A172 (cell line): ENCODE results near the gene TSPAN33. TPM values are rescaled to one million over a fixed set of nuclear protein-coding genes. Genes with fewer than 3 reads are reported as not detected.
A peak's percentile ranks its signal among the peaks of the same experiment; 100 is the strongest.
"Not testable (repeated sequence)": the region's sequence is repeated elsewhere in the genome, so short reads cannot be mapped to it uniquely, and the experiment has no call there.

Experiments
- DNase-seq: peaks from one replicate; pipeline ENCODE4 v3.0.0-alpha.2; 2015; ENCODE audit warnings: low spot score
- total RNA-seq: library from RNA; depleted of rRNA; stranded (reverse); fragments of >200 nt; shearing (Covaris generic); gene quantifications from 2 replicates; pipeline ENCODE4 v1.2.3, GENCODE V29; 2014; rRNA removed

TSPAN33 gene
- total RNA-seq, 1 experiment from 2014 or later = 11.3 TPM

DNA sequence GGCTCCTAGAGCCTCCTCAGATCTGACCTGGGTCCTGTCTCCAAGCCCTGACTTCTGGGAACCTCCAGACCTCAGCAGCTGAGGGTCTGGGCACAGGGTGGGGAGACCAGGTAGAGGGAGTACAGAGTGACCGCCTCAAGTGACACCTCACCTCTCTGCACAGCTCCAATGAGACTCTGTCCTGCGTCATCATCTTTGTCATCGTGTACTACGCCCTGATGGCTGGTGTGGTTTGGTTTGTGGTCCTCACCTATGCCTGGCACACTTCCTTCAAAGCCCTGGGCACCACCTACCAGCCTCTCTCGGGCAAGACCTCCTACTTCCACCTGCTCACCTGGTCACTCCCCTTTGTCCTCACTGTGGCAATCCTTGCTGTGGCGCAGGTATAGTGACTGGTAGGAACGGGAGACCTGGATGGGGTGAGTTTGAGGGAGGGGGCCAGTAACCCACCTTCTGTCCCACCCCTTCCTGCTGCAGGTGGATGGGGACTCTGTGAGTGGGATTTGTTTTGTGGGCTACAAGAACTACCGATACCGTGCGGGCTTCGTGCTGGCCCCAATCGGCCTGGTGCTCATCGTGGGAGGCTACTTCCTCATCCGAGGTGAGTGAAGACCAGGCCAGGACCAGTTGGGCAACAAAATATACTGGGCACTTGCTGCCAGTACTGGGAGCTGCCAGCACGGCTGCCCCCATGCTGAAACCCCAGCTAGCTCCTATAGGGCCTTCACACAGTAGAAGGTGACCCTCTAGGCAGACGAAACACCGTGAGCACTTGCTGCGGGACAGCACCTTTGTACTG lies 61.7 kb downstream of the TSPAN33 start:
- no peak for DNase-seq

DNA sequence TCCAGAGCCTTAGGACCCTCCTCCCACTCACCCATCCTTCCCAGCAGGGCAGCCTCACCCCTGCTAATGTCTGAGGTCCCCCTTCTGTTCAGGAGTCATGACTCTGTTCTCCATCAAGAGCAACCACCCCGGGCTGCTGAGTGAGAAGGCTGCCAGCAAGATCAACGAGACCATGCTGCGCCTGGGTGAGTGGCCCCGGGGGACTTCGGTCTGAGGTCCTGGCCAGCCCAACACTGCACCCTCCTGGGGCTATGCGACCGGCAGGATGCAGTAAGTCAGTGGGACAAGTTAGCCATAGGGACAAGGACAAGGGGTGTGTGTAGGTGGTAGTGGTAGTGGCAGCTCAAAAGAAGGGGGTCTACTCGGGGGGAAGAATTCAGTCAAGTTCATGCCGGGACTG lies 64.2 kb downstream of the TSPAN33 start:
- DNase-seq = no peak

DNA sequence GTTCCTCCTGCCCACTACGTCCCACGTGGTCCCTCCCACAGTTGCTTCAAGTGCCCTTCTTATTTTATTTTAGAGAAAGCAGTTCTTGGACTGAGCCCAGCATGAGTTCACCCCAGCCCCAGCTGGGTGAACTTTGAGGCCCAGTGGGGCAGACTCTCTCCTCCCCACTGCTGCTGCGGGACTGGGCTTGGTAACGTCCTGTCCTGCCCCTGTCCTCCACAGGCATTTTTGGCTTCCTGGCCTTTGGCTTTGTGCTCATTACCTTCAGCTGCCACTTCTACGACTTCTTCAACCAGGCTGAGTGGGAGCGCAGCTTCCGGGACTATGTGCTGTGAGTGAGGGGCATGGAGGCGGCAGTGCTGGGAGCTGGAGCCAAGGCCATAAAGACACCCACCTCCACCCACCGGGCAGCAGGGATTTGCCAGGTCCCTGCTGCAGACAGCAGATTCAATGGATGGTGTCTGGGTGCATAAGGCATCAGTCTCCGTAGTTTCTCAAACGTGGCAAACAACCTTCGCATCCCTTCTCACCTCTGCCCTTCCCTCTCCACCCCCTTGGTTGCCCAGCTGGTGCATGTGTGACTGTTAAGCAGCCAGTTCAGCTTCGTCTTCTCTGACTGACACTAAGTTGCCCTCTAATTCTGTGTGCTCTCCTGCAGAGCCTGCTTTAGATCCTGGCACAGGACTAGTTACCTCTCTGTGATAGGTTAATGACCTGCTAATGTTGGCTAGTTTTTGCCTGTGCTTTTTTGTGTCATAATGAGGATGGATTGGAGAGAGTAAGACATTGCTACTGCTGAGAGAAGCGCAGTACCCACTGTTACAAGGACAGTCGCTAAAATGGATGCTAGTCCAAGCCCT lies 64.8 kb downstream of the TSPAN33 start:
- DNase-seq = no peak

DNA sequence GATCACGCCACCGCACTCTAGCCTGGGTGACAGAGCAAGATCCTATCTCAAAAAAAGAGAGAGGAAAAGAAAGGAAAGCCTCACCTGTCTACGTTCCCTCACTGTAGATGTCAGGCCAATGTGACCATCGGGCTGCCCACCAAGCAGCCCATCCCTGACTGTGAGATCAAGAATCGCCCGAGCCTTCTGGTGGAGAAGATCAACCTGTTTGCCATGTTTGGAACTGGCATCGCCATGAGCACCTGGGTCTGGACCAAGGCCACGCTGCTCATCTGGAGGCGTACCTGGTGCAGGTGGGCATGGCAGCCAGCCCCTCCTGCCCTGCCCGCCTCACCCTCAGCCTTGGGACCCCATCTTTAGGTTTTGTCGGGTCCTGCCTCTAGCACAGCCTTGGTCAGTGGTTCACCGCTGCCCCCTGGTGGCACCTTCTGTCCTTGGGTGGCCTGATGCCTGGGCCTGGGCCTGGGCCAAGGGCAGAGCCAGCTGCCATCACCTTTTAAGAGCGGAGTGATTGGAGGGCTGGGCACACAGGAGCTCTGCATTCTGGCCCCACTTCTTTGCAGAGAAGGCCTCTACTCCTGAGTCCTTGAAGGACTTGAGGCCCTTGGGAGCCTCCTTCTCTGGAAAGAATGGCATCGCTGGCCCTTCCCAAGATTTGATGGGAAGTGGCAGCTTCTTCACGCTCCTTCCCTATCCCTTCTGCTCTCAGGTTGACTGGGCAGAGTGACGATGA lies 65.9 kb downstream of the TSPAN33 start:
- DNase-seq = peak; percentile 28

DNA sequence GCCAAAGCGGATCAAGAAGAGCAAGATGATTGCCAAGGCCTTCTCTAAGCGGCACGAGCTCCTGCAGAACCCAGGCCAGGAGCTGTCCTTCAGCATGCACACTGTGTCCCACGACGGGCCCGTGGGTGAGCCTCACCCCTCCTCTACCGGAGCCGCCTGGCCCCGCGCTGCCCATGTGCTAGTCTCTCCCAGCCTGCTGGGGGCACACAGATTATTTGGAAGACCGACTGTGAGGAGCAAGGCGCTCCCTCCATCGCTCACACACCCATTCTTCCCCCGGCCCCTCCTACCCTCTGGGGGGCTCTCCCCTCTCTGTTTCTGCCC lies 66.4 kb downstream of the TSPAN33 start:
- DNase-seq = no peak

DNA sequence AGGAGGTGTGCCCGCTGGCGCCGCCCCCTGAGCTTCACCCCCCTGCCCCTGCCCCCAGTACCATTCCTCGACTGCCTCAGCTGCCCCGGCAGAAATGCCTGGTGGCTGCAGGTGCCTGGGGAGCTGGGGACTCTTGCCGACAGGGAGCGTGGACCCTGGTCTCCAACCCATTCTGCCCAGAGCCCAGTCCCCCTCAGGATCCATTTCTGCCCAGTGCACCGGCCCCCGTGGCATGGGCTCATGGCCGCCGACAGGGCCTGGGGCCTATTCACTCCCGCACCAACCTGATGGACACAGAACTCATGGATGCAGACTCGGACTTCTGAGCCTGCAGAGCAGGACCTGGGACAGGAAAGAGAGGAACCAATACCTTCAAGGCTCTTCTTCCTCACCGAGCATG lies 67.6 kb downstream of the TSPAN33 start:
- no peak for DNase-seq

DNA sequence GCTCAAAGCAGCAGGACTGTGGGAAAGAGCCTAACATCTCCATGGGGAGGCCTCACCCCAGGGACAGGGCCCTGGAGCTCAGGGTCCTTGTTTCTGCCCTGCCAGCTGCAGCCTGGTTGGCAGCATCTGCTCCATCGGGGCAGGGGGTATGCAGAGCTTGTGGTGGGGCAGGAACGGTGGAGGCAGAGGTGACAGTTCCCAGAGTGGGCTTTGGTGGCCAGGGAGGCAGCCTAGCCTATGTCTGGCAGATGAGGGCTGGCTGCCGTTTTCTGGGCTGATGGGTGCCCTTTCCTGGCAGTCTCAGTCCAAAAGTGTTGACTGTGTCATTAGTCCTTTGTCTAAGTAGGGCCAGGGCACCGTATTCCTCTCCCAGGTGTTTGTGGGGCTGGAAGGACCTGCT lies 68.1 kb downstream of the TSPAN33 start:
- DNase-seq = no peak

DNA sequence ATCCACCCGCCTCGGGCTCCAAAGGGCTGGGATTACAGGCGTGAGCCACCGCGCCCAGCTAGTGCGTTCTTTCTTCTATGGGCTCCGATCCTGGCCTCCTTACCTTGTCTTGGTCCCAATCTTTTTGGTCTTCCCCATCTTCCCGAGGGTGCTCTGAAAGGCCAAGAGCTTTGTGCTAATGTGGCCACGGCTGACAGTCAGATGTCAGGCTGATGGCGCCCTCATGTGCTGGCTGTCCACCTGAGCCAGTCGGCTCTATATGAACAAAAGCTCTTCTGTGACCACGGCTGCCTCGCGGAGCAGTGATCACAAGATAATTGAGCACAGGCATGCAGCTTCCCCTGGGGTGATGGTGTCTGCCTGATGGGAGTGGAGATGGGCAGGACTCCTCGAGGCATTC lies 69.3 kb downstream of the TSPAN33 start:
- no peak for DNase-seq

DNA sequence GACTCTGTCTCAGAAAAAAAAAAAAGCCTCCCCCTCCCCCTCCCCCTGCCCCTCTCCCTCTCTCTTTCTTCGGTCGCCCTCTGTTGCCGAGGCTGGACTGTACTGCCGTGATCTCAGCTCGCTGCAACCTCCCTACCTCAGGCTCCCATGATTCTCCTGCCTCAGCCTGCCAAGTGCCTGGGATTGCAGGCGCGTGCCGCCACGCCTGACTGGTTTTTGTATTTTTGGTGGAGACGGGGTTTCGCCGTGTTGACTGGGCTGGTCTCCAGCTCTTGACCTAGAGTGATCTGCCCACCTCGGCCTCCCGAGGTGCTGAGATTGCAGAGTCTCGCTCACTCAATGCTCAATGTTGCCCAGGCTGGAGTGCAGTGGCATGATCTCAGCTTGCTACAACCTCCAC lies 71.2 kb downstream of the TSPAN33 start:
- DNase-seq = not testable (repeated sequence)

DNA sequence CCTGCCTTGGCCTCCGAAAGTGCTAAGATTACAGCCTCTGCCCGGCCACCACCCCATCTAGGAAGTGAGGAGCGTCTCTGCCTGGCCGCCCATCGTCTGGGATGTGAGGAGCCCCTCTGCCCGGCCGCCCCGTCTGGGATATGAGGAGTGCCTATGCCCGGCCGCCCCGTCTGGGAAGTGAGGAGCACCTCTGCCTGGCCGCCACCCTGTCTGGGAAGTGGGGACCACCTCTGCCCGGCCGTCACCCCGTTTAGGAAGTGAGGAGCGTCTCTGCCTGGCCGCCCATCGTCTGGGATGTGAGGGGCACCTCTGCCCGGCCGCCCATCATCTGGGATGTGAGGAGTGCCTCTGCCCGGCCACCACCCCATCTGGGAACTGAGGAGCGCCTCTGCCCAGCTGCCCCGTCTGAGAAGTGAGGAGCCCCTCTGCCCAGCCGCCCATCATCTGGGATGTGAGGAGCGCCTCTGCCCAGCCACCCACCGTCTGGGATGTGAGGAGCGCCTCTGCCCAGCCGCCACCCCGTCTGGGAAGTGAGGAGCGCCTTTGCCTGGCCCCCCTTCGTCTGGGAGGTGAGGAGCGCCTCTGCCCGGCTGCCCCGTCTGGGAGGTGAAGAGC lies 71.7 kb downstream of the TSPAN33 start:
- DNase-seq = not testable (repeated sequence)

DNA sequence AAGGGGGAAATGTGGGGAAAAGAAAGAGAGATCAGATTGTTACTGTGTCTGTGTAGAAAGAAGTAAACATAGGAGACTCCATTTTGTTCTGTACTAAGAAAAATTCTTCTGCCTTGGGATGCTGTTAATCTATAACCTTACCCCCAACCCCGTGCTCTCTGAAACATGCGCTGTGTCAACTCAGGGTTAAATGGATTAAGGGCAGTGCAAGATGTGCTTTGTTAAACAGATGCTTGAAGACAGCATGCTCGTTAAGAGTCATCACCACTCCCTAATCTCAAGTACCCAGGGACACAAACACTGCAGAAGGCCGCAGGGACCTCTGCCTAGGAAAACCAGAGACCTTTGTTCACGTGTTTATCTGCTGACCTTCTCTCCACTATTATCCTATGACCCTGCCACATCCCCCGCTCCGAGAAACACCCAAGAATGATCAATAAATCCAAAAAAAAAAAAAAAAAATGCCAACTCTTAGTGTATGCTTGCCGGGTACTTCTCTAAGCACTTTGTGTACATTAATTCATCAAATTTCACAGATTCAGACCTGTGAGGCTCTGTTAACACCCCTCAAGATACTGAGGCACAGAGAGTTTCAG lies 72.4 kb downstream of the TSPAN33 start:
- DNase-seq = not testable (repeated sequence)

DNA sequence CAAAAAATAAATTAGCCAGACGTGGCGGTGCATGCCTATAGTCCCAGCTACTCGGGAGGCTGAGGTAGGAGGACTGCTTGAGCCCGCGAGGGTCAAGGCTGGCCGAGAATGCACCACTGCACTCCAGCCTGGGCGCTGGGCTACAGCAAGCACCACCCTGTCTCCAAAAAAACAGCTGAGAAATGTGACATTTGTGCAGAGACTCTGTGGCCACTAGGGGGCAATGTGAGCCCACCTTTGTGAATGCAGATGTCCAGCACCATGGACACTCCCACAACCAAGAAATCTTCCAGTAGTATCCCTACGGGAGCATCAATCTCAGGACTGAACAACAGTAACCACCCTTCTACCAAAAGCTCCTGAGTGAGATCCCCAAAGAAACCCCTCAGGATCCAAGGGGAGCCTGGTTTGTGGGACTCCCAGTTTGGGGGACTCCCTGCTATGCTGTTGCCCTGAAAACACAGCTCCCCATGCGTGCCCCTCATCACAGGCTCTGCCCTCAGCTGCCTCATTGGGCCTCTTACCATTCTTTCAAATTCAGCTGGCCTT lies 74.1 kb downstream of the TSPAN33 start:
- DNase-seq = peak; percentile 72

DNA sequence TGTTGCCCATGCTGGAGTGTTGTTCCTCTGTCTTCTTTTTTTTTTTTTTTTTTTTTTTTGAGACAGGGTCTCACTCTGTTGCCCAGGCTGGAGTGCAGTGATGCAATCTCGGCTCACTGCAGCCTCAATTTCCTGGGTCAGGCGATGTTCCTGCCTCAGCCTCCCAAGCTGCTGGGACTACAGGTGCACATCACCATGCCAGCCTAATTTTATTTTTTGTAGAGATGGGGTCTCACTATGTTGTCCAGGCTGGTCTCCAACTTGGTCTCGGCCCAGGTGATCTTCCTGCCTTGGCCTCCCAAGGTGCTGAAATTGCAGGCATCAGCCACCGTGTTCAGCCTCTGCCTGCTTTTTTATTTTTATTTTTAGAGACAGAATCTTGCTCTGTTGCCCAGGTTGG lies 74.7 kb downstream of the TSPAN33 start:
- not testable (repeated sequence) for DNase-seq

Other genes starting within 250 kb of the TSPAN33 start
- 0.21 and 0.26 TPM in 2 replicates for gene KCP, start 234.0 kb upstream of the TSPAN33 start, total RNA-seq
- gene IRF5, start 206.8 kb upstream of the TSPAN33 start, total RNA-seq = 17.4 and 20.8 TPM in 2 replicates
- gene TNPO3, start 89.6 kb upstream of the TSPAN33 start, total RNA-seq = 41.6 and 44.2 TPM in 2 replicates
- 28.6 and 31.4 TPM in 2 replicates for gene SMO, start 43.9 kb downstream of the TSPAN33 start, total RNA-seq
- 8.7 and 11.8 TPM in 2 replicates for gene AHCYL2, start 80.3 kb downstream of the TSPAN33 start, total RNA-seq